GM12875 (cell line): ENCODE data around the gene OR2C3.
"Not testable (repeated sequence)": the region's sequence is repeated elsewhere in the genome, so short reads cannot be mapped to it uniquely, and the experiment has no call there.

Experiments used
- H3K4me3 ChIP-seq: one replicate; pipeline ENCODE4 v1.5.1; 2011; ENCODE audit warnings: low read depth, low read length, control low read depth
- CTCF ChIP-seq: IDR thresholded peaks from 2 replicates; pipeline ENCODE4 v1.5.1; 2011; ENCODE audit warnings: low read depth, mild to moderate bottlenecking, control low read depth, inconsistent platforms, low read length, moderate library complexity, borderline replicate concordance; ENCODE audit not compliant: insufficient read depth

Gene OR2C3

GRCh38 chr1:247539215-247539614, 3.0 kb upstream of the OR2C3 start:
- TF ChIP-seq CTCF = no peak
- H3K4me3 ChIP-seq = no peak overlapping the region

GRCh38 chr1:247538561-247538960, 2.3 kb upstream of the OR2C3 start:
- H3K4me3 ChIP-seq = no peak overlapping the region
- TF ChIP-seq CTCF = no peak

- no peak for TF ChIP-seq CTCF
- no peak overlapping the region for H3K4me3 ChIP-seq
Observed at GRCh38 chr1:247535402-247535801, 838 bp downstream of the OR2C3 start.

- H3K4me3 ChIP-seq = no peak overlapping the region
- TF ChIP-seq CTCF = no peak
Observed at GRCh38 chr1:247531937-247532336, 4.3 kb downstream of the OR2C3 start.

- no peak overlapping the region for H3K4me3 ChIP-seq
- TF ChIP-seq CTCF = no peak
Observed at GRCh38 chr1:247530785-247531184, 5.5 kb downstream of the OR2C3 start.

GRCh38 chr1:247529771-247530355, 6.4 kb downstream of the OR2C3 start:
- TF ChIP-seq CTCF = no peak
- H3K4me3 ChIP-seq = no peak overlapping the region

GRCh38 chr1:247528812-247529474, 7.3 kb downstream of the OR2C3 start:
- no peak for TF ChIP-seq CTCF
- no peak overlapping the region for H3K4me3 ChIP-seq

- H3K4me3 ChIP-seq = not testable (repeated sequence)
Observed at GRCh38 chr1:247521886-247522285, 14.4 kb downstream of the OR2C3 start.
